GM13976 (cell line): ENCODE results near the gene SPC24.

Source experiments
- DNase-seq: peaks from one replicate; pipeline ENCODE4 v3.0.0; 2012; ENCODE audit warnings: low spot score
- CTCF ChIP-seq: IDR thresholded peaks from 2 replicates; pipeline ENCODE4 v1.5.1; 2012; ENCODE audit warnings: borderline replicate concordance, mild to moderate bottlenecking; ENCODE audit not compliant: insufficient read depth; ENCODE audit errors: extremely low read depth, missing control alignments, control extremely low read depth
- in situ Hi-C: fragments of 300-500 bp; cut with MboI; formaldehyde crosslinking; loops from one replicate; pipeline ENCODE4 v1.12.0; 2022; ENCODE audit warnings: low sequenced_read_pairs, mixed read lengths, inconsistent platforms; ENCODE audit not compliant: unreplicated experiment

The SPC24 gene

GRCh38 chr19:11192957-11193939, 37.7 kb upstream of the SPC24 start:
- no peak for DNase-seq
- no peak for TF ChIP-seq CTCF
- in situ Hi-C loops: no loop called here

GRCh38 chr19:11191934-11192333, 36.4 kb upstream of the SPC24 start:
- in situ Hi-C loops: no loop called here
- DNase-seq: no peak
- TF ChIP-seq CTCF: no peak

- no peak for TF ChIP-seq CTCF
- in situ Hi-C loops: no loop called here
Measured at GRCh38 chr19:11191273-11191755, 35.7 kb upstream of the SPC24 start.

GRCh38 chr19:11190501-11190900, 34.9 kb upstream of the SPC24 start:
- DNase-seq: no peak
- in situ Hi-C loops: no loop called here

More at GRCh38 chr19:11191273-11191755, 35.7 kb upstream of the SPC24 start:
- DNase-seq: no peak

GRCh38 chr19:11187441-11187840, 31.9 kb upstream of the SPC24 start:
- DNase-seq: no peak
- in situ Hi-C loops: no loop called here
- no peak for TF ChIP-seq CTCF

More at GRCh38 chr19:11190501-11190900, 34.9 kb upstream of the SPC24 start:
- TF ChIP-seq CTCF: no peak

GRCh38 chr19:11182994-11183393, 27.4 kb upstream of the SPC24 start:
- TF ChIP-seq CTCF: no peak
- DNase-seq: no peak
- in situ Hi-C loops: no loop called here
